Keratinocyte (primary cell): Measurements from ENCODE around the gene WT1. TPM values are rescaled to one million over a fixed set of nuclear protein-coding genes. Genes with fewer than 3 reads are reported as not detected.

ENCODE experiments used
- DNase-seq: peaks from one replicate; pipeline ENCODE4 v3.0.0-alpha.2; 2011; ENCODE audit warnings: low read depth, missing footprints, low spot score
- FAIRE-seq: peaks from 2 replicates; lab custom pipeline; 2011; peaks lifted over from hg19 to GRCh38; lab: Jason Lieb, UNC
- H2AFZ ChIP-seq: 2 replicates; pipeline ENCODE4 v1.6.0; 2012; ENCODE audit warnings: low read length, control low read depth, inconsistent platforms; ENCODE audit not compliant: control insufficient read depth
- H3K27ac ChIP-seq: 2 replicates; pipeline ENCODE4 v1.5.1; 2011; ENCODE audit warnings: low read length; ENCODE audit not compliant: control insufficient read depth, insufficient read depth
- H3K27me3 ChIP-seq: 3 replicates; pipeline ENCODE4 v1.6.0; 2011; ENCODE audit warnings: low read length; ENCODE audit not compliant: control insufficient read depth, insufficient read depth; ENCODE audit errors: extremely low read depth
- H3K36me3 ChIP-seq, 2 experiments: 2 replicates in 1 of 2; 3 replicates in 1 of 2; pipeline ENCODE4 v1.5.1; 2011; ENCODE audit warnings: low read length in 2 of 2, mild to moderate bottlenecking in 1 of 2; ENCODE audit not compliant: control insufficient read depth in 2 of 2, insufficient read depth in 2 of 2; ENCODE audit errors: extremely low read depth in 1 of 2
- H3K4me1 ChIP-seq: 3 replicates; pipeline ENCODE4 v1.5.1; 2011; ENCODE audit warnings: low read length; ENCODE audit not compliant: control insufficient read depth, insufficient read depth; ENCODE audit errors: extremely low read depth
- H3K4me2 ChIP-seq: 3 replicates; pipeline ENCODE4 v1.6.0; 2011; ENCODE audit warnings: low read depth, low read length; ENCODE audit not compliant: control insufficient read depth, insufficient read depth; ENCODE audit errors: extremely low read depth
- H3K4me3 ChIP-seq, 3 experiments: fragments of 200-600 bp in 1 of 3; sonication (generic) in 1 of 3; 2 replicates in 2 of 3; 3 replicates in 1 of 3; pipeline ENCODE4 v1.5.1; 2011 to 2016; ENCODE audit warnings: low read length in 3 of 3, mild to moderate bottlenecking in 3 of 3, control low read depth in 2 of 3, inconsistent platforms in 1 of 3, low read depth in 1 of 3, mixed read lengths in 1 of 3, mixed run types in 1 of 3, moderate library complexity in 1 of 3; ENCODE audit not compliant: control insufficient read depth in 2 of 3, insufficient read depth in 2 of 3; ENCODE audit errors: extremely low read depth in 1 of 3
- H3K79me2 ChIP-seq: 2 replicates; pipeline ENCODE4 v1.6.0; 2012; ENCODE audit warnings: low read length; ENCODE audit not compliant: control insufficient read depth, insufficient read depth
- H3K9ac ChIP-seq: 3 replicates; pipeline ENCODE4 v1.6.0; 2011; ENCODE audit warnings: low read length; ENCODE audit not compliant: control insufficient read depth, insufficient read depth; ENCODE audit errors: extremely low read depth
- H3K9me1 ChIP-seq: 3 replicates; pipeline ENCODE4 v1.6.0; 2011; ENCODE audit warnings: low read length; ENCODE audit not compliant: control insufficient read depth, insufficient read depth; ENCODE audit errors: extremely low read depth
- H3K9me3 ChIP-seq: 2 replicates; pipeline ENCODE4 v1.5.1; 2012; ENCODE audit warnings: low read depth, low read length; ENCODE audit not compliant: control insufficient read depth
- H4K20me1 ChIP-seq: 3 replicates; pipeline ENCODE4 v1.6.0; 2011; ENCODE audit warnings: low read length; ENCODE audit not compliant: control insufficient read depth, insufficient read depth; ENCODE audit errors: extremely low read depth
- EZH2 ChIP-seq: IDR thresholded peaks from one replicate; pipeline ENCODE4 v1.6.1; 2012; ENCODE audit warnings: inconsistent platforms, mild to moderate bottlenecking, low read length, moderate library complexity
- dilution Hi-C: fragments of 300-500 bp; cut with MboI; formaldehyde crosslinking; loops from one replicate; pipeline ENCODE4 v1.7.0; 2020; ENCODE audit warnings: low sequenced_read_pairs; ENCODE audit not compliant: extremely low pct_ligation_motif_present
- polyA plus RNA-seq, 5 experiments: library from polyadenylated mRNA; depleted of rRNA in 3 of 5; stranded (reverse) in 3 of 5; stranded (forward) in 1 of 5; unstranded in 1 of 5; fragments of >200 nt; gene quantifications; 1 replicate in 1 of 5; 2 replicates in 3 of 5; 3 replicates in 1 of 5; pipeline versions ENCODE4 v1.2.1 to v1.2.3, GENCODE V29; 2011 to 2012; ENCODE audit warnings: missing spikeins in 2 of 5, low read depth in 1 of 5, low replicate concordance in 1 of 5
- TF ChIP-seq, protein P1 (sequence below), 3 experiments: IDR thresholded peaks in 1 of 3; conservative IDR thresholded peaks in 1 of 3; optimal IDR thresholded peaks in 1 of 3; 2 replicates in 2 of 3; 3 replicates in 1 of 3; pipeline versions ENCODE3 to v1.5.1; 2011; ENCODE audit warnings: low read length in 3 of 3, mild to moderate bottlenecking in 3 of 3, moderate library complexity in 2 of 3, control low read depth in 1 of 3, inconsistent platforms in 1 of 3; ENCODE audit not compliant: insufficient read depth in 2 of 3; ENCODE audit errors: extremely low read depth in 1 of 3

The WT1 gene
- polyA plus RNA-seq, 1 donor (not counting 4 experiments of a cell fraction or from before 2014, with no cell fraction given), result not detected

DNA sequence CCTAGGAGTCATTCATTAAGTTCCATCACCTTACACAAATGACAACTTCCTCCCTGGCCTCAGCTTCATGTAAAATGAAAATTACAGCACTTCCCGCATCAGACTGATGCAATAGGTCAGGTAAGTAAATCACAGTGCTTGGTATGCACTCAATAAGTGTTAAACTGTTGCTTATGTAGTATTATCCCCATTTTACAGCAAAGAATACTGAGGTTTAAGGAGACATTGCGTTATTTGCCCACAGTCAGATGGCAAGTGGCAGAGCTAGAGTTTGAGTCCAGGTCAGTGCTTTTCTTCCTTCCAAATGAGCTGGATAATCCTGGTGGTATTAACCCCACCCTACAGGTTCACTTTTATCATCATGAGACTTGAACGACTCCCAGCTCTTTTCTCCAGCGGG lies 29.7 kb downstream of the WT1 start:
- H3K4me3 ChIP-seq, result no peak overlapping the region
- peaks cover 1% of the 10 kb centered on the region for H3K9me3 ChIP-seq
- H3K4me2 ChIP-seq, result no peak overlapping the region
- TF ChIP-seq, protein P1, sequence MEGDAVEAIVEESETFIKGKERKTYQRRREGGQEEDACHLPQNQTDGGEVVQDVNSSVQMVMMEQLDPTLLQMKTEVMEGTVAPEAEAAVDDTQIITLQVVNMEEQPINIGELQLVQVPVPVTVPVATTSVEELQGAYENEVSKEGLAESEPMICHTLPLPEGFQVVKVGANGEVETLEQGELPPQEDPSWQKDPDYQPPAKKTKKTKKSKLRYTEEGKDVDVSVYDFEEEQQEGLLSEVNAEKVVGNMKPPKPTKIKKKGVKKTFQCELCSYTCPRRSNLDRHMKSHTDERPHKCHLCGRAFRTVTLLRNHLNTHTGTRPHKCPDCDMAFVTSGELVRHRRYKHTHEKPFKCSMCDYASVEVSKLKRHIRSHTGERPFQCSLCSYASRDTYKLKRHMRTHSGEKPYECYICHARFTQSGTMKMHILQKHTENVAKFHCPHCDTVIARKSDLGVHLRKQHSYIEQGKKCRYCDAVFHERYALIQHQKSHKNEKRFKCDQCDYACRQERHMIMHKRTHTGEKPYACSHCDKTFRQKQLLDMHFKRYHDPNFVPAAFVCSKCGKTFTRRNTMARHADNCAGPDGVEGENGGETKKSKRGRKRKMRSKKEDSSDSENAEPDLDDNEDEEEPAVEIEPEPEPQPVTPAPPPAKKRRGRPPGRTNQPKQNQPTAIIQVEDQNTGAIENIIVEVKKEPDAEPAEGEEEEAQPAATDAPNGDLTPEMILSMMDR (optimal IDR thresholded peaks at IDR 0.05 in 1 of 3, IDR thresholded peaks at IDR 0.05 in 1 of 3, conservative IDR thresholded peaks at IDR 0.05 in 1 of 3; ENCODE audit: extremely low read depth in 1 of 3, insufficient read depth in 2 of 3, low read length in 3 of 3), result no peak
- TF ChIP-seq EZH2, result no peak
- no peak overlapping the region for H3K27ac ChIP-seq
- H3K9ac ChIP-seq, result no peak overlapping the region
- H3K27me3 ChIP-seq, result peaks cover under 1% of the 10 kb centered on the region
- DNase-seq, result no peak
- no peaks in the 10 kb centered on the region for H4K20me1 ChIP-seq
- no peaks in the 10 kb centered on the region for H3K9me1 ChIP-seq
- dilution Hi-C loops, result no loop called here
- no peak for FAIRE-seq
- no peak overlapping the region for H2AFZ ChIP-seq
- no peaks in the 10 kb centered on the region for H3K79me2 ChIP-seq
- no peaks in the 10 kb centered on the region for H3K4me1 ChIP-seq
- no peaks in the 10 kb centered on the region for H3K36me3 ChIP-seq

DNA sequence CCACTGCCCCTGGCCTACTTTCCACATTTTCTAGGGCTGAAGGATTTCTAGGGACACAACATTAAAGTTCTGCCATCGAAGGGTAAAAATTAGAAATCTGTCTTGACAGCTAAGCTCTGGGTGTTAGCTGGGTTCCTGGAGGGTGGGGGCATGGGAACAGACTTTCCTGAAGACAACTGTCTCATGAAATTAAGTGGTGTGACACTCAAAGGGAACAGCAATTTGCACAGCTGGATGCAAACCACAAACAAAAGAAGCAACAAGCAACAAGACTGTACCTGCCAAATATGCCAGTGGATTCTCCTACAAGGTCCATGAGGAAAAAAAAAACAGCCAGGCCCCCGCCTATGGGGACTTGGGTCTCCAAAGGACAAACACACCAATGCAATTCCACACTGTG lies 32.5 kb downstream of the WT1 start:
- no peak for DNase-seq
- Histone ChIP-seq H3K27me3 (peaks cover 13% of the 10 kb centered on the region), H3K9me3 (peaks cover 1% of the 10 kb centered on the region), H3K4me2 (no peak overlapping the region), H3K36me3 (no peaks in the 10 kb centered on the region), H3K79me2 (no peaks in the 10 kb centered on the region), H3K4me3 (no peak overlapping the region), H3K4me1 (no peaks in the 10 kb centered on the region), H3K9me1 (no peaks in the 10 kb centered on the region), H4K20me1 (no peaks in the 10 kb centered on the region), H3K27ac (no peak overlapping the region), H2AFZ (no peak overlapping the region), H3K9ac (no peak overlapping the region)
- TF ChIP-seq, protein P1 (optimal IDR thresholded peaks at IDR 0.05 in 1 of 3, IDR thresholded peaks at IDR 0.05 in 1 of 3, conservative IDR thresholded peaks at IDR 0.05 in 1 of 3; ENCODE audit: extremely low read depth in 1 of 3, insufficient read depth in 2 of 3, low read length in 3 of 3), result no peak
- TF ChIP-seq EZH2, result no peak
- dilution Hi-C loops, result no loop called here
- FAIRE-seq, result no peak
